VCaP (cell line): ENCODE measurements around the gene CFAP210.
"Not testable (repeated sequence)": the region's sequence is repeated elsewhere in the genome, so short reads cannot be mapped to it uniquely, and the experiment has no call there.

Experiments used
- H3K27ac ChIP-seq: fragments of 450-650 bp; 2 replicates; pipeline ENCODE4 v1.5.1; 2017
- CTCF ChIP-seq: fragments of 450-650 bp; conservative IDR thresholded peaks from 2 replicates; pipeline ENCODE4 v1.5.1; 2017; ENCODE audit warnings: mild to moderate bottlenecking, moderate library complexity

CFAP210 gene

GRCh38 chr2:169696381-169696780, 2.2 kb upstream of the CFAP210 start:
- TF ChIP-seq CTCF = no peak

GRCh38 chr2:169694894-169695260, 672 bp upstream of the CFAP210 start:
- no peak for TF ChIP-seq CTCF
- H3K27ac ChIP-seq = peak overlapping the region; percentile 95

More at GRCh38 chr2:169696381-169696780, 2.2 kb upstream of the CFAP210 start:
- H3K27ac ChIP-seq = peak overlapping the region; percentile 95

DNA sequence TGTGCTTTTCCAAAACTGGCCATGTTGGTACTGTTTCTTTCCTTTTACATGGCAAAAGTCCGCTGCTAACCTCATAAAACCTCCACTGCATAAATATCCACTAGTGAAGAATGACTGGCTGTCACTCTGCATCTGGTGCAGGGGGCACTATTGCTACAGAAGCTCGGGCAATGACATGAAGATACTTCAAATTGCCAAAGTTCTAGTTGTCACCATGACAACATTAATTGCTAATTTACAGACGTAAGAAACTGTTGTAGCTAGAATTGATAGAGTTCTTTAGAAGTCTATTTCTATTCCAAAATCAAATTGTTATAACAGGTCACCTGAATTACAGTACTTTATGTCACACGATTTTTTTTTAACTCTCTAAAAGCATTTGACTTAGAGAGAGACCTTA, 845 bp downstream of the CFAP210 start:
- peak overlapping the region; percentile 95 for H3K27ac ChIP-seq
- peak; percentile 55 for TF ChIP-seq CTCF

GRCh38 chr2:169692718-169693117, 1.5 kb downstream of the CFAP210 start:
- TF ChIP-seq CTCF = no peak
- no peak overlapping the region for H3K27ac ChIP-seq

GRCh38 chr2:169690958-169691357, 3.2 kb downstream of the CFAP210 start:
- H3K27ac ChIP-seq = no peak overlapping the region
- no peak for TF ChIP-seq CTCF

- not testable (repeated sequence) for H3K27ac ChIP-seq
Observed at GRCh38 chr2:169687943-169688342, 6.3 kb downstream of the CFAP210 start.

DNA sequence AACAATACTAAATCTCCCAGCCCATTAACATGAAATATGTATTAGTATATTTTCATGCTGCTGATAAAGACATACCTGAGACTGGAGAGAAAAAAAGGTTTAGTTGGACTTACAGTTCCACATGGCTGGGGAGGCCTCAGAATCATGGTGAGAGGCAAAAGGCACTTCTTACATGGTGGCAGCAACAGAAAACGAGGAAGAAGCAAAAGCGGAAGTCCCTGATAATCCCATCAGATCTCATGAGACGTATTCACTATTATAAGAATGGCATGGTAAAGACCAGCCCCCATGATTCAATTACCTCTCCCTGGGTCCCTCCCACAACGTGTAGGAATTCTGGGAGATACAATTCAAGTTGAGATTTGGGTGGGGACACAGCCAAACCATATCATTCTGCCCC, 7.4 kb downstream of the CFAP210 start:
- not testable (repeated sequence) for H3K27ac ChIP-seq

GRCh38 chr2:169684712-169685111, 9.5 kb downstream of the CFAP210 start:
- peak overlapping the region; percentile 58; the same call in 1 of the 2 replicates for H3K27ac ChIP-seq

DNA sequence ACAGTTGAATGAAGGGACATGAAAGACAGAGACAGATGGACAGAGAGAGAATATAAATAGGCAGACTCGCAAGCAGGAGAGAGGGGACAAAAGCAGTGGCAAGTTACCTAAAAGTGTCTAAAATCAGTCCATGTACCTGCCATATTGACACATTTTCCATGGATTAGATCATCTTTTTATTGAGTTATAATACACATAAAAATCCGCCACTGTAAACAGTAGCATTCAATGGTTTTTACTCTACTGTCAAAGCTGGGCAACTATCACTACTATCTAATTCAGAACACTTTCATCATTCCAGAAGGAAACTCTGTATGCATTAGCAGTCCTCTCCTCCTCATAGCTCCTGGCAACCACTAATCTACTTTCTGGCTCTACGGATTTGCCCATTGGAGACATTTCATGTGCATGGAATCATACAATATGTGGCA, 10.1 kb downstream of the CFAP210 start:
- no peak for TF ChIP-seq CTCF
- H3K27ac ChIP-seq = peak overlapping the region; percentile 58
